Endothelial cell (in vitro differentiated cells): ENCODE results near the gene CXCL10. TPM values are rescaled to one million over a fixed set of nuclear protein-coding genes. Genes with fewer than 3 reads are reported as not detected.
"Not testable (repeated sequence)": the region's sequence is repeated elsewhere in the genome, so short reads cannot be mapped to it uniquely, and the experiment has no call there.

Experiments
- DNase-seq: peaks from one replicate; pipeline ENCODE4 v3.0.0; 2021; ENCODE audit warnings: low spot score
- H3K27ac Mint-ChIP-seq: one replicate; pipeline ENCODE4 v1.8.0; 2021; ENCODE audit warnings: mixed read lengths, inconsistent platforms; ENCODE audit not compliant: unreplicated experiment
- H3K27me3 Mint-ChIP-seq: one replicate; pipeline ENCODE4 v1.8.0; 2021; ENCODE audit warnings: mild to moderate bottlenecking, moderate library complexity, mixed read lengths, inconsistent platforms; ENCODE audit not compliant: unreplicated experiment
- H3K36me3 Mint-ChIP-seq: one replicate; pipeline ENCODE4 v1.8.0; 2021; ENCODE audit warnings: mild to moderate bottlenecking, low read depth, mixed read lengths, inconsistent platforms; ENCODE audit not compliant: unreplicated experiment
- H3K4me1 Mint-ChIP-seq: one replicate; pipeline ENCODE4 v1.8.0; 2021; ENCODE audit warnings: mild to moderate bottlenecking, mixed read lengths, inconsistent platforms; ENCODE audit not compliant: unreplicated experiment
- H3K4me3 Mint-ChIP-seq: one replicate; pipeline ENCODE4 v1.8.0; 2021; ENCODE audit warnings: mild to moderate bottlenecking, mixed read lengths, inconsistent platforms; ENCODE audit not compliant: unreplicated experiment
- H3K9me3 Mint-ChIP-seq: one replicate; pipeline ENCODE4 v1.8.0; 2021; ENCODE audit warnings: mixed read lengths, inconsistent platforms; ENCODE audit not compliant: unreplicated experiment
- CTCF ChIP-seq: fragments of 200-600 bp; sonication (generic); IDR thresholded peaks from one replicate; pipeline ENCODE4 v1.5.0; 2021; ENCODE audit warnings: antibody characterized with exemption; ENCODE audit not compliant: unreplicated experiment
- total RNA-seq: library from RNA; stranded (reverse); fragmentation: NEBNext Ultra II Directional; extraction: Animal tissue kit (Norgen Biotek cat#: 25700); gene quantifications from one replicate; pipeline ENCODE4 v1.2.1, GENCODE V29; 2021; ENCODE audit not compliant: unreplicated experiment

The CXCL10 gene
- total RNA-seq, 1 donor from 2014 or later: not detected

- Mint-ChIP-seq H3K27me3 (peaks cover 2% of the 10 kb centered on the region), H3K9me3 (no peaks in the 10 kb centered on the region), H3K36me3 (peaks cover 4% of the 10 kb centered on the region), H3K4me3 (no peak overlapping the region), H3K27ac (no peak overlapping the region), H3K4me1 (peaks cover 4% of the 10 kb centered on the region)
- TF ChIP-seq CTCF: no peak
- DNase-seq: no peak
These were observed 21.6 kb downstream of the CXCL10 start for GRCh38 chr4:76001700-76002099.

GRCh38 chr4:76000279-76000678 is 23.0 kb downstream of the CXCL10 start:
- Mint-ChIP-seq H3K4me1 (peaks cover 4% of the 10 kb centered on the region), H3K4me3 (no peak overlapping the region), H3K27me3 (no peaks in the 10 kb centered on the region), H3K9me3 (no peaks in the 10 kb centered on the region), H3K36me3 (peaks cover 4% of the 10 kb centered on the region), H3K27ac (no peak overlapping the region)
- no peak for DNase-seq
- no peak for TF ChIP-seq CTCF

- not testable (repeated sequence) for H3K9me3 Mint-ChIP-seq, H3K27ac Mint-ChIP-seq, H3K27me3 Mint-ChIP-seq, H3K4me1 Mint-ChIP-seq, DNase-seq, H3K36me3 Mint-ChIP-seq, H3K4me3 Mint-ChIP-seq
These were observed 24.7 kb downstream of the CXCL10 start for GRCh38 chr4:75998525-75999147.

- DNase-seq: no peak
- Mint-ChIP-seq H3K27ac (no peak overlapping the region), H3K9me3 (no peaks in the 10 kb centered on the region), H3K36me3 (peaks cover 4% of the 10 kb centered on the region), H3K4me1 (peaks cover 4% of the 10 kb centered on the region), H3K4me3 (no peak overlapping the region), H3K27me3 (no peaks in the 10 kb centered on the region)
- TF ChIP-seq CTCF: no peak
These were observed 25.4 kb downstream of the CXCL10 start for GRCh38 chr4:75997946-75998345.

- H3K27me3 Mint-ChIP-seq: no peaks in the 10 kb centered on the region
- no peaks in the 10 kb centered on the region for H3K9me3 Mint-ChIP-seq
- peaks cover 3% of the 10 kb centered on the region for H3K4me1 Mint-ChIP-seq
- DNase-seq: no peak
- no peak overlapping the region for H3K4me3 Mint-ChIP-seq
- H3K36me3 Mint-ChIP-seq: no peaks in the 10 kb centered on the region
- TF ChIP-seq CTCF: no peak
- no peak overlapping the region for H3K27ac Mint-ChIP-seq
These were observed 26.2 kb downstream of the CXCL10 start for GRCh38 chr4:75997081-75997480.
